Right lobe of liver (tissue), 4 donors: ENCODE measurements around the gene ILF2.

Experiments used
- POLR2A ChIP-seq: fragments of 450-650 bp; IDR thresholded peaks from one replicate; pipeline ENCODE4 v1.6.1; 2017; ENCODE audit warnings: antibody characterized with exemption, mild to moderate bottlenecking
- TF ChIP-seq, protein P1 (sequence below), 4 donors: fragments of 200-600 bp in 3 of 4; fragments of 450-650 bp in 1 of 4; IDR thresholded peaks; one replicate each; pipeline versions ENCODE4 v1.5.1 to v1.8.0; 2016 to 2022; ENCODE audit warnings: antibody characterized with exemption in 4 of 4, mild to moderate bottlenecking in 2 of 4
- donor health status: DM: no; HTN: no; CAD: no.
- donor health status: DM: no; HTN: no; CAD: no.
- donor health status: DM: no; HTN: yes; CAD: no.

- TF ChIP-seq, protein P1, sequence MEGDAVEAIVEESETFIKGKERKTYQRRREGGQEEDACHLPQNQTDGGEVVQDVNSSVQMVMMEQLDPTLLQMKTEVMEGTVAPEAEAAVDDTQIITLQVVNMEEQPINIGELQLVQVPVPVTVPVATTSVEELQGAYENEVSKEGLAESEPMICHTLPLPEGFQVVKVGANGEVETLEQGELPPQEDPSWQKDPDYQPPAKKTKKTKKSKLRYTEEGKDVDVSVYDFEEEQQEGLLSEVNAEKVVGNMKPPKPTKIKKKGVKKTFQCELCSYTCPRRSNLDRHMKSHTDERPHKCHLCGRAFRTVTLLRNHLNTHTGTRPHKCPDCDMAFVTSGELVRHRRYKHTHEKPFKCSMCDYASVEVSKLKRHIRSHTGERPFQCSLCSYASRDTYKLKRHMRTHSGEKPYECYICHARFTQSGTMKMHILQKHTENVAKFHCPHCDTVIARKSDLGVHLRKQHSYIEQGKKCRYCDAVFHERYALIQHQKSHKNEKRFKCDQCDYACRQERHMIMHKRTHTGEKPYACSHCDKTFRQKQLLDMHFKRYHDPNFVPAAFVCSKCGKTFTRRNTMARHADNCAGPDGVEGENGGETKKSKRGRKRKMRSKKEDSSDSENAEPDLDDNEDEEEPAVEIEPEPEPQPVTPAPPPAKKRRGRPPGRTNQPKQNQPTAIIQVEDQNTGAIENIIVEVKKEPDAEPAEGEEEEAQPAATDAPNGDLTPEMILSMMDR (IDR thresholded peaks at IDR 0.05), result no peak
- no peak for TF ChIP-seq POLR2A
Measured at GRCh38 chr1:153659175-153659534, 11.6 kb downstream of the ILF2 start.
